GM10847 (cell line): ENCODE results near the gene CTSS.

Experiments
- POLR2A ChIP-seq: IDR thresholded peaks from 2 replicates; pipeline ENCODE4 v1.6.1; 2011; ENCODE audit not compliant: insufficient read length; ENCODE audit errors: extremely low read depth

The CTSS gene

GRCh38 chr1:150730130-150730721, 35.4 kb downstream of the CTSS start:
- TF ChIP-seq POLR2A = no peak

DNA sequence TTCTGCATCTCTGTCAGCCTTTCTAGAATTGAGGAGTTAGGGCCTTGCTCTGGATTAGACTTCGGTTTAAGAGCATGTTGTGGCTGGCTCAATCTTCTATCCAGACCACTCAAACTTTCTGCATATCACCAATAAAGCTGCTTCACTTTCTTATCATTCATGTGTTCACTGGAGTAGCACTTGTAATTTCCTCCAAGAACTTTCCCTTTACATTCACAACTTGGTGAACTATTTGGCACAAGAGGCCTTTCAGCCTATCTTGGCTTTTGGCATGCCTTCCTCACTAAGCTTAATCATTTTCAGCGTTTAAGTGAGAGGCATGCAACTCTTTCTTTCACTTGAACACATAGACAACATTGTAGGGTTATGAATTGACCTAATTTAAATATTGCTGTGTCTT, 41.2 kb downstream of the CTSS start:
- no peak for TF ChIP-seq POLR2A

GRCh38 chr1:150720703-150721102, 44.9 kb downstream of the CTSS start, which contains the start of gene HORMAD1:
TSS of gene HORMAD1 (minus strand) at chr1:150720895. CDS start at chr1:150719505, 1,390 bp downstream.
- TF ChIP-seq POLR2A = no peak

DNA sequence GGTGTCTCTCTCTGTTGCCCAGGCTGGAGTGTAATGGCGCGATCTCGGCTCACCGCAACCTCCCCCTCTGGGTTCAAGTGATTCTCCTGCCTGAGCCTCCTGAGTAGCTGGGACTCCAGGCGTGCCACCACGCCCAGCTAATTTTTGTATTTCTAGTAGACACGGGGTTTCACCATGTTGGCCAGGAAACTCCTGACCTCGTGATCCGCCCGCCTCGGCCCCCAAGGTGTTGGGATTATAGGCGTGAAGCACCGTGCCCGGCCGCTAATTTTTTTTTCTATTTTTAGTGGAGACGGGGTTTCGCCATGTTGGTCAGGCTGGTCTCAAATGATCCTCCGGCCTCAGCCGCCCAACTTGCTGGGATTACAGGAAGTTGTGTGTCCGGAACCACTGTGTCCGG, 45.5 kb downstream of the CTSS start:
- no peak for TF ChIP-seq POLR2A

DNA sequence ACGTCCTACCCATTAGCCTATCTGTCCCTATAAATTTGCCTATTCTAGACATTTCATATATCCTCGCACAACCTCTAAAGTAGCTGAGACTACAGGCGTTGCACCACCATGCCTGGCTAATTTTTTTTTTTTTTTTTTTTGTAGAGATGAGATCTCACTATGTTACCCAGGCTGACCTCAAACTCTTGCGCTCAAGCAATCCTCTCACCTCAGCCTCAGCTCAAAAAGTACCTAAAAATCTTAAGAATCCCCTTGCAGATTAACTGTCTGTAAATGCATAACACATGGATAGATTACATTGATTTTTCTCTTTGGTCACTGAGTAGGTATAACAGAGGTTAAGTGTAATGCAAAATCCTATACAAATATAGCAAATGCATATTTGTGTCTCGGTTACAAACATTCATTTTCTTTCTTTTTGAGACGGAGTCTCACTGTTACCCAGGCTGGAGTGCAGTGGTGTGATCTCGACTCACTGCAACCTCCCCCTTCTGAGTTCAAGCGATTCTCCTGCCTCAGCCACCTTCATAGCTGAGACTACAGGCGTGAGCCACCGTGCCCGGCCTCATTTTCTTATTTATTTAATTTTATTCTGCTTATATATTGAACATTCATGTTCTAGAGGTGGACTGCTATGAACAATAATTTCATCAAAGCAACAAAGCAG, 47.2 kb downstream of the CTSS start:
- TF ChIP-seq POLR2A = no peak

- TF ChIP-seq POLR2A = no peak
These were observed 57.0 kb downstream of the CTSS start for GRCh38 chr1:150708595-150708994.

- no peak for TF ChIP-seq POLR2A
These were observed 59.5 kb downstream of the CTSS start for GRCh38 chr1:150706091-150706490.

DNA sequence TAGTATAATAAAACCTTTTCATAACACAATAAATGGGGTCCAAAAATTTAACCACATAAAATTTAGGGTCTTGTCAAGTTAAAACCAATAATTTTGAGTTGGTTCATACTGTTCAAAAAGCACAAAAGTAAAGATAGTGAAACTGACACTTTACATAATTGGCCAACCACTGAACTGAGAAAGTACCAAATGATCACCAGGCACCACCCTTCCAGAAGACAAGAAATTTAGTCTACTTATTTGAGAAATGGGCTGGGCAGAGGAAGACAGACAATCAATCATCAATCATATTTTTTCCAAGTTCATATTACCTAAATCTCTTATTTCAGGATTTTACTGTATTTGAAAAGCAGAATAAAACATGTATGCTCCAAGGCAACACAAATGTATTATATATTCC, 62.2 kb downstream of the CTSS start:
- no peak for TF ChIP-seq POLR2A

- TF ChIP-seq POLR2A = no peak
These were observed 68.3 kb downstream of the CTSS start, which contains the start of gene GOLPH3L for GRCh38 chr1:150696995-150697927. TSS of gene GOLPH3L (minus strand) at chr1:150697154. CDS start at chr1:150694838, 2,316 bp downstream.

DNA sequence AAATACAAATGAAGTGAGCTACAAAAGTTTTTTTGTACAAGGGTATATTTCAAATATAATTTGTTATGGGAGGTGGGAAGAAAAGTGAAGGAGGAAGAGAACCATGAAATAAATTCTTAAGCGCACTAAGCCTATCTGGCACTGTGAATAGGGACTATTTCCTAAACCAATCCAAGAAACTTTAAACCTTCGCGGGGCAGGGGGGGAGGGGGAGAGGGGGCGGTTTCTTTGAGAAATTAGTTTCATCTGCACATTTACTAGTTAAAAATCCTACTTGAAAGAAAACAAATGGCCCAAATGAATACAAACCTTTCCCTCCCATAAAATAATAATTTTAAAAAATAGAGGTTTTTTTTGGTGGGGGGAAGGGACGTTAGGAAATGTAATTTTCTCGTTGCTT, 69.0 kb downstream of the CTSS start:
- TF ChIP-seq POLR2A = no peak

DNA sequence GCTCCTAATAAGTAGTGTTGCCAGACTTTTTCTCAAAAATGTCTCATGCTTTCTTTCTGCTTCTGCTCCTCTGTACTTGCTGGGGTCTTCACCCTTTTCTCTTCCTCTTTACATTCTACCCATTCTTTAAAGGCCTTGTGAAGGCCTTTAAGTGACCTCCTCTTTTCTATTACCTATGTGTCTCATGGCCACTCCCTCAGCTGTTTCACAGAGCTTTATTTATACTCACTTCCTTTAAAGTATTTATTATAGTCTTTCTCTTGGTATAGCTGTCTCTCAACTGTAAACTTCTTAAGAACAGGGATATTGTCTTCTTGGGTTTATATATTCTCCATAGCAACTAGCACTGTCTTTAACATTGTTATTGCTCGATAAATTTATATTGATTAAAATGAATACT, 69.4 kb downstream of the CTSS start:
- no peak for TF ChIP-seq POLR2A

DNA sequence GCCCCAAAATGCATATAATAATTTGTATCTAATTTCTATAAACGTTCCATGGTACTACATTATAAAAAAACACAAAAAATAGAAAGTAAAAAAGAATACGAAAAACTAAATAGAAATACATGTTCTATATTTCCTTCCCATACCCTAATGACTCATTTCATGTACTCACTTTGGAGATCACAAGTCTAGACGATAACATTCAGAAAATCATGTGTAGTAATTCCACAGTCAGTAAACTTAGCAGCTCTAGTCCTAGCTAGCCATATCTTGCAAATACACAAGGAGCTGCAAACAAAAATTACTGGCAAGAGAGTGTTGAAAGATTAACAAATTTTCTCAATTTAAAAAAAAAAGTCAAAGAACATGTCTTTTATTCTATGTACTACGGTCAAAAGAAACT, 70.0 kb downstream of the CTSS start:
- no peak for TF ChIP-seq POLR2A

DNA sequence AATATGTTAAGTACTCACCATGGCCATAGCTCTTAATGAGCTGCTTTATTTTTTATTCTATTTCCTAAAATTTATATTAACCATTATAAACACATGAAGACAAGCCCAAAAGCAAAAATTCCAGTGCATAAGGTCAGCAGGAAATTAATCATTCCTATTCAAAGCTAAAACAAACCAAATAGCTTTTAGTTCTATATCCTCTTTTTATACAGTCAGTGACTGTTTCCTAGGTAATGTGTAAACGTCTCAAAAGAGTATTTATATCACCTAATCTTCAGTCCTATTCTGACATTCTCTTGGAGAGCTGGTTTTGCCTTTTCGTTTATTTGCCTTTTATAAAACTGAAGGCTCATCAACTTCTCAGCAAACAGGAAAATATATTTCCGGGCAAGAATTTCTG, 72.9 kb downstream of the CTSS start:
- TF ChIP-seq POLR2A = no peak

DNA sequence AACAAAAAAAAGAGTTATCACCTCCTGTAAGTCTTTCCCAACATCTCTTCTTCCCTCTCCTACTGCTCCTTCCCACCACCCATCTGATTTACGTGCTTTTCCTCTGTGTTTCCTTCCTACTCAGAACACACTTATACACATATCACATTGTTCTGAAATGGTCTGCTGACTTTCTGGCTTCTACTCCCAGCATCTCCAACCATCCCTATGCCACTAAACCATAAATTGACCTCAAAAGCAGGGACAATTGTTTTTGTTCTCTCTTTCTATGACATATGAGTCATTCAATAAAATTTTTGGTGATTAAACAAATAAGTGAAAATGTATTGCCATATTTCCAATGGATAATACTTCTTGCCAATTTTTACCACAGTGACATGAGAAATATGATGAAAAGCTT, 76.8 kb downstream of the CTSS start:
- TF ChIP-seq POLR2A = no peak

GRCh38 chr1:150686275-150686674, 79.3 kb downstream of the CTSS start:
- TF ChIP-seq POLR2A = no peak

GRCh38 chr1:150683914-150684313, 81.7 kb downstream of the CTSS start:
- TF ChIP-seq POLR2A = no peak
